B cell (primary cell): ENCODE data around the gene OCA2. TPM values are rescaled to one million over a fixed set of nuclear protein-coding genes. Genes with fewer than 3 reads are reported as not detected.
"Not testable (repeated sequence)": the region's sequence is repeated elsewhere in the genome, so short reads cannot be mapped to it uniquely, and the experiment has no call there.

Experiments
- ATAC-seq: fragments of 200-7000 bp; cut with Tn5 transposase; one replicate; pipeline ENCODE4 v1.10.0; 2021; ENCODE audit warnings: low read depth, mild to moderate bottlenecking, moderate number of reproducible peaks, moderate library complexity
- CTCF ChIA-PET: fragments of 350-600 bp; sonication (Branson Sonifier 250); formaldehyde crosslinking; loops from one replicate; lab custom pipeline; 2021; ENCODE audit warnings: antibody characterized with exemption, inconsistent platforms; lab: Charles Lee
- POLR2A ChIA-PET: fragments of 350-600 bp; sonication (Branson Sonifier 250); formaldehyde crosslinking; loops from one replicate; lab custom pipeline; 2021; ENCODE audit warnings: antibody characterized with exemption; lab: Charles Lee
- DNase-seq: peaks from one replicate; pipeline ENCODE4 v3.0.0; 2013
- H2AFZ ChIP-seq: 2 replicates; pipeline ENCODE4 v1.6.1; 2012; ENCODE audit warnings: mild to moderate bottlenecking, low read depth, low read length; ENCODE audit not compliant: insufficient read depth, poor library complexity, severe bottlenecking
- H3K27ac ChIP-seq, 2 donors: 1 replicate in 1 of 2; 2 replicates in 1 of 2; pipeline ENCODE4 v1.5.1; 2012 to 2013; ENCODE audit warnings: low read length in 2 of 2, mild to moderate bottlenecking in 2 of 2, moderate library complexity in 1 of 2
- H3K27me3 ChIP-seq, 4 experiments: fragments of 200-600 bp in 1 of 4; sonication (generic) in 1 of 4; replicated peaks in 1 of 4; 1 replicate in 2 of 4; 2 replicates in 2 of 4; pipeline versions ENCODE4 v1.6.1 to v1.7.0; 2013 to 2016; ENCODE audit warnings: low read length in 3 of 4, mild to moderate bottlenecking in 2 of 4, mixed read lengths in 1 of 4, moderate library complexity in 1 of 4; ENCODE audit not compliant: insufficient read depth in 4 of 4, control insufficient read depth in 3 of 4; ENCODE audit errors: control extremely low read depth in 1 of 4
- H3K36me3 ChIP-seq, 2 experiments: replicated peaks in 1 of 2; 1 replicate in 1 of 2; 2 replicates in 1 of 2; pipeline versions ENCODE4 v1.6.1 to v1.7.1; 2013; ENCODE audit warnings: low read length in 1 of 2; ENCODE audit not compliant: insufficient read depth in 2 of 2, control insufficient read depth in 1 of 2; ENCODE audit errors: control extremely low read depth in 1 of 2, extremely low read depth in 1 of 2
- H3K4me1 ChIP-seq, 2 donors: fragments of 200-600 bp in 1 of 2; sonication (generic) in 1 of 2; 1 replicate in 1 of 2; 2 replicates in 1 of 2; pipeline versions ENCODE4 v1.5.1 to v1.6.1; 2013 to 2017; ENCODE audit warnings: low read length in 2 of 2; ENCODE audit not compliant: control insufficient read depth in 2 of 2, insufficient read depth in 2 of 2
- H3K4me2 ChIP-seq: replicated peaks from 2 replicates; pipeline ENCODE3; 2012; ENCODE audit warnings: mild to moderate bottlenecking, low read depth, low read length; ENCODE audit not compliant: poor library complexity, severe bottlenecking
- H3K4me3 ChIP-seq, 5 experiments: fragments of 200-600 bp in 1 of 5; sonication (generic) in 1 of 5; 1 replicate in 3 of 5; 2 replicates in 2 of 5; pipeline versions ENCODE4 v1.5.1 to v1.7.0; 2011 to 2016; ENCODE audit warnings: low read length in 4 of 5, mild to moderate bottlenecking in 4 of 5, low read depth in 2 of 5, control low read depth in 1 of 5, moderate library complexity in 1 of 5; ENCODE audit not compliant: insufficient read depth in 1 of 5; ENCODE audit errors: control extremely low read depth in 1 of 5, extremely low read depth in 1 of 5
- H3K79me2 ChIP-seq: fragments of 200-600 bp; sonication (generic); one replicate; pipeline ENCODE4 v1.6.0; 2016; ENCODE audit warnings: low read length; ENCODE audit not compliant: control insufficient read depth, insufficient read depth
- H3K9ac ChIP-seq: fragments of 200-600 bp; sonication (generic); 2 replicates; pipeline ENCODE4 v1.6.1; 2017; ENCODE audit warnings: mild to moderate bottlenecking, low read length, moderate library complexity
- H3K9me3 ChIP-seq, 3 donors: one replicate each; pipeline versions ENCODE4 v1.6.1 to v1.7.1; 2013; ENCODE audit warnings: low read length in 2 of 3; ENCODE audit not compliant: control insufficient read depth in 2 of 3, insufficient read depth in 1 of 3; ENCODE audit errors: control extremely low read depth in 1 of 3
- H4K20me1 ChIP-seq: 2 replicates; pipeline ENCODE4 v1.6.0; 2012; ENCODE audit warnings: mild to moderate bottlenecking, low read length; ENCODE audit not compliant: insufficient read depth, control insufficient read depth, poor library complexity, severe bottlenecking
- H3K27ac Mint-ChIP-seq: one replicate; pipeline ENCODE4 v1.8.0; 2021; ENCODE audit warnings: mixed read lengths
- H3K27me3 Mint-ChIP-seq: one replicate; pipeline ENCODE4 v1.8.0; 2021; ENCODE audit warnings: mixed read lengths
- H3K4me1 Mint-ChIP-seq: one replicate; pipeline ENCODE4 v1.8.0; 2021; ENCODE audit warnings: mixed read lengths
- H3K4me3 Mint-ChIP-seq: one replicate; pipeline ENCODE4 v1.8.0; 2021; ENCODE audit warnings: mixed read lengths
- H3K9me3 Mint-ChIP-seq: one replicate; pipeline ENCODE4 v1.8.0; 2022; ENCODE audit warnings: mixed read lengths; ENCODE audit not compliant: insufficient read depth
- EZH2 ChIP-seq: IDR thresholded peaks from 2 replicates; pipeline ENCODE4 v1.6.1; 2012; ENCODE audit warnings: borderline replicate concordance, low read depth, mild to moderate bottlenecking, moderate library complexity, low read length; ENCODE audit not compliant: insufficient read depth, poor library complexity, severe bottlenecking
- WGBS: methylation state at CpG from one replicate; pipeline ENCODE4 v1.1.5; 2013; ENCODE audit warnings: missing lambda C conversion rate; ENCODE audit not compliant: insufficient coverage; 5-methylcytosine and 5-hydroxymethylcytosine counted together
- intact Hi-C: fragments of 100-400 bp; cut with micrococcal nuclease; formaldehyde crosslinking; loops from one replicate; pipeline ENCODE4 v1.10.0; 2022
- polyA plus RNA-seq: library from polyadenylated mRNA; depleted of rRNA; stranded (reverse); fragments of >200 nt; gene quantifications from 2 replicates; pipeline ENCODE4 v1.2.3, GENCODE V29; 2012
- total RNA-seq, 2 donors: library from RNA; stranded (reverse); fragments of 120-200 nt in 1 of 2; gene quantifications; 1 replicate in 1 of 2; 2 replicates in 1 of 2; pipeline versions ENCODE4 v1.2.3 to v1.2.4, GENCODE V29; 2013 to 2022
- TF ChIP-seq, protein P1 (sequence below): fragments of 200-600 bp; IDR thresholded peaks from one replicate; pipeline ENCODE4 v1.8.0; 2022; ENCODE audit warnings: antibody characterized with exemption, mild to moderate bottlenecking

The OCA2 gene
- total and polyA plus RNA-seq, 2 donors (not counting 1 experiment from before 2014, with no cell fraction given) = 0.12 TPM; not detected in 1

DNA sequence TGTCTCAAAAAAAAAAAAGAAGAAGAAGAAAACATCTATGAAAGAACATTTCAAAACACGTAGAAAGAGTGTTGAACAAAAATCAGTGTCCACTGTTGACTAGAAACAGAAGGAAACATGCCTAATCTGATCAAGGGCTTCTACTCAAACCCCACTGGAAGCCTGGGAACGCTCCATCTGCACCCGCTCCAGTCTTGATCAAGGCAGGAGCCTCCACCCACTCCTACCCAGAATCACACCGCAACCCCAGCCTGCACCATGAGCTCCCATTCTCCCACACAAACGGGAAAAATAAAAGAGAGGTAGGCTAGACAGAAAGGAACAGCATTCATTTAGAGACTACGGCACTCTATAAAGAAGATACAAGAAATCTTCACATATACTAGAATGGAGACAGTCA, 40.9 kb upstream of the OCA2 start:
- H3K4me1 Mint-ChIP-seq = peaks cover 18% of the 10 kb centered on the region
- H3K27ac Mint-ChIP-seq = no peak overlapping the region
- Histone ChIP-seq H3K4me3 (no peak overlapping the region), H3K27ac (no peak overlapping the region), H2AFZ (no peak overlapping the region), H3K36me3 (peaks cover 4 to 29% of the 10 kb centered on the region in 2 experiments), H4K20me1 (no peaks in the 10 kb centered on the region), H3K9ac (no peak overlapping the region), H3K9me3 (peaks cover 0 to 8% (median 0%) of the 10 kb centered on the region in 3 donors), H3K27me3 (no peaks in the 10 kb centered on the region), H3K4me1 (peaks cover 6 to 7% of the 10 kb centered on the region in 2 donors), H3K79me2 (no peaks in the 10 kb centered on the region), H3K4me2 (no peak overlapping the region)
- ChIA-PET POLR2A (no interaction called here), CTCF (no interaction called here)
- DNase-seq (no peak), ATAC-seq (no peak)
- H3K4me3 Mint-ChIP-seq = no peak overlapping the region
- no peaks in the 10 kb centered on the region for H3K9me3 Mint-ChIP-seq
- no peaks in the 10 kb centered on the region for H3K27me3 Mint-ChIP-seq
- intact Hi-C loops = no loop called here
- 100% methylated on average over 3 of the region's 6 CpGs for WGBS
- TF ChIP-seq EZH2 = no peak
- TF ChIP-seq, protein P1, sequence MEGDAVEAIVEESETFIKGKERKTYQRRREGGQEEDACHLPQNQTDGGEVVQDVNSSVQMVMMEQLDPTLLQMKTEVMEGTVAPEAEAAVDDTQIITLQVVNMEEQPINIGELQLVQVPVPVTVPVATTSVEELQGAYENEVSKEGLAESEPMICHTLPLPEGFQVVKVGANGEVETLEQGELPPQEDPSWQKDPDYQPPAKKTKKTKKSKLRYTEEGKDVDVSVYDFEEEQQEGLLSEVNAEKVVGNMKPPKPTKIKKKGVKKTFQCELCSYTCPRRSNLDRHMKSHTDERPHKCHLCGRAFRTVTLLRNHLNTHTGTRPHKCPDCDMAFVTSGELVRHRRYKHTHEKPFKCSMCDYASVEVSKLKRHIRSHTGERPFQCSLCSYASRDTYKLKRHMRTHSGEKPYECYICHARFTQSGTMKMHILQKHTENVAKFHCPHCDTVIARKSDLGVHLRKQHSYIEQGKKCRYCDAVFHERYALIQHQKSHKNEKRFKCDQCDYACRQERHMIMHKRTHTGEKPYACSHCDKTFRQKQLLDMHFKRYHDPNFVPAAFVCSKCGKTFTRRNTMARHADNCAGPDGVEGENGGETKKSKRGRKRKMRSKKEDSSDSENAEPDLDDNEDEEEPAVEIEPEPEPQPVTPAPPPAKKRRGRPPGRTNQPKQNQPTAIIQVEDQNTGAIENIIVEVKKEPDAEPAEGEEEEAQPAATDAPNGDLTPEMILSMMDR = no peak

DNA sequence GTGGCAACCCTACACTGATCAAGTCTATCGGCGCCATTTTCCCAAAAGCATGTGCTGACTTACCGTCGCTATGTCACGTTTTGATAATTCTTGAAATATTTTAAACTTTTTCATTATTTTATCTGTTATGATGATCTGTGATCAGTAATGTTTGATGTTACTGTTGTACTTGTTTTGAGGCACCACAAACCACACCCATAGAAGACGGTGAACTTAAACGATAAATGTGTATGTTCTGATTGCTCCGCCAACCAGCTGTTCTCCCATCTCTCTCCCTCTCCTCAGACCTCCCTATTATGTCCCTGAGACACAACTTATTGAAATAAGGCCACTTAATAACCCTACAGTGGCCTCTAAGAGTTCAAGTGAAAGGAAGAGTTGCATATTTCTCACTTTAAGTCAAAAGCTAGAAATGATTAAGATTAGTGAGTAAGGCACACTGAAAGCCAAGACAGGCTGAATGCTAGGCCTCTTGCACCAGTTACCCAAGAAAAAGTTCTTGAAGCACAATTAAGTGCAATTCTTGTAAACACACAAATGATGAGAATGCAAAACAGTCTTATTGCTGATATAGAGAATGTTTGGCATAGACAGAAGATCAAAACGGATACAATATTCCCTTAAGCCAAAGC, 38.4 kb upstream of the OCA2 start:
- H3K4me2 ChIP-seq, H3K4me3 Mint-ChIP-seq, POLR2A ChIA-PET, H3K27ac Mint-ChIP-seq, ATAC-seq, DNase-seq, H3K4me3 ChIP-seq, H3K9me3 ChIP-seq, H3K27me3 Mint-ChIP-seq, H4K20me1 ChIP-seq, H3K4me1 ChIP-seq, H3K9me3 Mint-ChIP-seq, H3K79me2 ChIP-seq, H2AFZ ChIP-seq, H3K27me3 ChIP-seq, intact Hi-C loops, H3K9ac ChIP-seq: not testable (repeated sequence)
- no CpG with 5 or more reads among the region's 9 CpGs for WGBS
- Histone ChIP-seq H3K36me3 (peaks cover 4 to 29% of the 10 kb centered on the region in 2 experiments), H3K27ac (peak overlapping the region in 1 of 2 donors; percentile 50)
- H3K4me1 Mint-ChIP-seq = peaks cover 18% of the 10 kb centered on the region
- CTCF ChIA-PET = interaction anchor here (3.5 kb wide), 1 partner anchor 11 kb away, joined by 12 read pairs; no protein-coding TSS in a partner anchor

DNA sequence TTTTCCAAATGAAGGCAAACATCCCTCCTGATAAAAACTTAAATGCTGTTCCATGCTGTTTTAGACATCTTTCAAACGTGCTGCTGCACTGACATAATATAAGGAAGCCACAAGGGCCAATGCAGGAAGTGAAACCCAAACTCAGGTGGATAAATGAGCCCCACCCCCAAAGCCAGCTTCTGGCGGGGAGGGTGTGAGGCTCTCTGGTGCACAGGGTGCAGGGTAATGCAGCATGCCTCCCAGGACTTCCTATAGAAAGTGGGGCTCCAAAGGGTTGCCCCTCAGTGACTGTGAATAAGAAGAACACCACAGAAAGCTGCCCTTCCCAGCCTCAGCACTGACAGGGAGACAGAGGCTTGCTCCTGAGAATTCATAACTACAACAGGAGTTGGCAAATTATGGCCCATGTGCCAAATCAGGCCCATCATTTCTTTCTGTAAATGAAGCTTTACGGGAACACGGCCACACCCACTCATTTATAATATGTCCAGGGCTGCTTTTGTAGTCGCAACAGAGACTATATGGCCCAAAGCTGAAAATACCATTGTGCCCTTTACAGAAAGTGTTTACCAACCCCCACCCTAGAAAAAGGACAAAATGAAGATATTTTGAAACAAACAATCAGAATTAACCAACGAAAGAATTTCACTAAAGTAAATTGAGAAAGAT, 37.3 kb upstream of the OCA2 start:
- peak; percentile 91 for ATAC-seq
- H3K9me3 Mint-ChIP-seq, H3K9me3 ChIP-seq, H3K27me3 ChIP-seq, H4K20me1 ChIP-seq, H2AFZ ChIP-seq, H3K27me3 Mint-ChIP-seq, H3K4me2 ChIP-seq, H3K79me2 ChIP-seq, H3K4me3 ChIP-seq, POLR2A ChIA-PET, H3K27ac Mint-ChIP-seq, H3K4me1 ChIP-seq, H3K4me3 Mint-ChIP-seq, H3K9ac ChIP-seq, intact Hi-C loops: not testable (repeated sequence)
- H3K4me1 Mint-ChIP-seq = peaks cover 18% of the 10 kb centered on the region
- Histone ChIP-seq H3K27ac (peak overlapping the region in 1 of 2 donors; percentile 50), H3K36me3 (peaks cover 2 to 37% of the 10 kb centered on the region in 2 experiments)
- 0% methylated on average over 1 of the region's 6 CpGs for WGBS
- peak; percentile 51 for DNase-seq
- CTCF ChIA-PET = interaction anchor here (3.5 kb wide), 1 partner anchor 10 kb away, joined by 12 read pairs; no protein-coding TSS in a partner anchor
